HG02852 (cell line): ENCODE data around the gene RTBDN.
"Not testable (repeated sequence)": the region's sequence is repeated elsewhere in the genome, so short reads cannot be mapped to it uniquely, and the experiment has no call there.

Experiments
- ATAC-seq: cut with Tn5 transposase; IDR thresholded peaks from one replicate; pipeline ENCODE4 v1.9.1; 2021; ENCODE audit warnings: mild to moderate bottlenecking, moderate library complexity; ENCODE audit not compliant: unreplicated experiment

RTBDN gene

DNA sequence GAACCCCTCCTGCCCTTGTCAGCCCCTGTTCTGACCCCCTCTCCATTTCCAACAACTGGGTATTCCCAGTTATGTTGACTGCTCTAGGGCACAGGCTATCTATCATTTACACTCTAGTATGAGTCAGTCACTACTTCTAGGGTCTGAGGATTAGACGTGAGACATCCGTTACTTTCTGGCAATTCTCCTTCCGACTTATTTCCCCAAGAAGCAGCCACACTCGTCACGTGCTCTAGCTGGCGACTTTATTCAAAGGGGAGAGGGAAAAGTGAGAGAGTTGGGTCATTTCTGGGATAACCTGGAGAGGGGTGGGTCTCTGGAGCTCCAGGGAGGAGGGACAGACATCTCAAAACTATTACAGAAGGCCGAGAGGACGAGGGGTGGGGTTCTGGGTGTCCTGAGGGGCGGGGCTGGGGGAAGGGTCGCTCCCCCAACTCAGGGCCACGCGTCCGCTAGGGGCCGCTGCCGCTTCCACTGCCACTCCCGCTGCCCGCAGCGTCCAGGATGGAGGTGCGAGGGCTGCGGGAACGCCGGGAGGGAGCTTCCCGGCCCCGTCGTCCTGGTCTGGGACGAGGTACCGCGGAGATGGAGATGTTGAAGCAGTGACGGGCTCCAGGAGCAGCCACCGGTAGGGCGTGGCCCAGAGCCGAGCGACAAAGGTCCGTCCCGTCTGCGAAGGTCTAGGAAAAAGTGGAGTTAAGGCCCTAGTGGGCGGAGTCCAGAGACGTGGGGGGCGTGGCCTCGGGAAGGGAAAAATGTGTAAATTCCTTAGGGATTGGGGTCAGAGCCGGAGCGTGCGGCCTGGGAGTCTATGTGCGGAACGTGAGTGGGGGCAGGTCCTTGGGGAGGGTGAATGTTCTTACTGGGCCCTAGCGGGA is 8.9 kb downstream of the RTBDN start:
- no peak for ATAC-seq

DNA sequence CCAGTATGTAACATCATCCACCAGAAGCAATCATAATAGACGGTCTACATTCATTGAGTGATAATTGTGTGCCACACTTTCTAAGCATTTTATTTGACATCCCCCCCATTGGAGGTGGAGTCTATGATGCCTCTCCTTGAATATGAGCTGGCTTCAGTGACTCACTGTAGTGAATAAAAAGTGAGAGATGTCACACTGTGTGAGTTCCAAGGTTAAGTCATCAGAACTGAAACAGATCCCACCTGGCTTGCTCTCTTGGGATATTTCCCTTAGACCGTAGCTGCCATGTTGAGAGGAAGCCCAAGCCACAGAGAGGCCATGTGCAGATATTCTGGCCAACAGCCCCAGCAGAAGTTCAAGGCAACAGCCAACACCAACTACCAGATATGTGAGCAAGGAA is 12.6 kb downstream of the RTBDN start:
- ATAC-seq: no peak

DNA sequence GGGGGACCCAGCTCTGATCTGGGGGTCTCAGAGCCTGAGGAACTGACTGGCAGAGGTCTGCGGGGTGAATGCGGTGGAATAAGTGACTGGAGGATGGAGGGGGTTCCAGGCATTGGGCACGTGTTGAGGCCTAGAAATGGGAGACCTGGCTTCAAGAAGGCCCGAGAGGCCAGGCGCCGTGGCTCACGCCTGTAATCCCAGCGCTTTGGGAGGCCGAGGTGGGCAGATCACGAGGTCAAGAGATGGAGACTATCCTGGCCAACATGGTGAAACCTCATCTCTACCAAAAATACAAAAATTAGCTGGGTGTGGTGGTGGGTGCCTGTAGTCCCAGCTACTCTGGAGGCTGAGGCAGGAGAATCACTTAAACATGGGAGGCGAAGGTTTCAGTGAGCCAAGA is 16.6 kb downstream of the RTBDN start:
- ATAC-seq: not testable (repeated sequence)

DNA sequence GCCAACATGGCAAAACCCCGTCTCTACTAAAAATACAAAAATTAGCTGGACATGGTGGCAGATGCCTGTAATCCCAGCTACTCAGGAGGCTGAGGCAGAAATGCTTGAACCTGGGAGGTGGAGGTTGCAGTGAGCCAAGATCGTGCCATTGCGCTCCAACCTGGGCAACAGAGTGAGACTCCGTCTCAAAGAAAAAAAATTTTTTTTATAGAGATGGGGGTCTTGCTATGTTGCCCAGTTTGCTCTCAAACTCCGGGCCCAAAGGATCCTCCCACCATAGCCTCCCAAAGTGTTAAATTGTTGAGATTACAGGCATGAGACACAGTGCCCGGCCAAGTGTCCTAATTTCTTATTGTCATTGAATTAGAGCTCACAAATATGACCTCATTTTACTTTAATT is 17.2 kb downstream of the RTBDN start:
- ATAC-seq: not testable (repeated sequence)

DNA sequence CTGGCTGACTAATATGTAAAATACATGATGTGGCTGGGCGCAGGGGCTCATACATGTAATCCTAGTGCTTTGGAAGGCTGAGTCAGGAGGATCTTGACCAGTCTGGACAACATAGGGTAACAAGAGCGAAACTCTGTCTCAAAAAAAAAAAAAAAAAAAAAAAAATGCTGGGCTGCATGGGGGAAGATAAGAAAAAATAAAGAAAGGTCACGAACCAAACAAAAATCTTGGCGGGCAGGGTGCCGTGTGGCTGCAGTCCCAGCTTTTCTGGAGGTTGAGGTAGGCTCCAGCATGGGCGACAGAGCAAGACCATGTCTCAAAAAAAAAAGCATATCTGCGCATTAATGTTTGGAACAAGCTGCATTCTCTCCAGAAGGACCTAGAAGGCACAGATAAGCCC is 19.3 kb downstream of the RTBDN start:
- ATAC-seq: no peak

DNA sequence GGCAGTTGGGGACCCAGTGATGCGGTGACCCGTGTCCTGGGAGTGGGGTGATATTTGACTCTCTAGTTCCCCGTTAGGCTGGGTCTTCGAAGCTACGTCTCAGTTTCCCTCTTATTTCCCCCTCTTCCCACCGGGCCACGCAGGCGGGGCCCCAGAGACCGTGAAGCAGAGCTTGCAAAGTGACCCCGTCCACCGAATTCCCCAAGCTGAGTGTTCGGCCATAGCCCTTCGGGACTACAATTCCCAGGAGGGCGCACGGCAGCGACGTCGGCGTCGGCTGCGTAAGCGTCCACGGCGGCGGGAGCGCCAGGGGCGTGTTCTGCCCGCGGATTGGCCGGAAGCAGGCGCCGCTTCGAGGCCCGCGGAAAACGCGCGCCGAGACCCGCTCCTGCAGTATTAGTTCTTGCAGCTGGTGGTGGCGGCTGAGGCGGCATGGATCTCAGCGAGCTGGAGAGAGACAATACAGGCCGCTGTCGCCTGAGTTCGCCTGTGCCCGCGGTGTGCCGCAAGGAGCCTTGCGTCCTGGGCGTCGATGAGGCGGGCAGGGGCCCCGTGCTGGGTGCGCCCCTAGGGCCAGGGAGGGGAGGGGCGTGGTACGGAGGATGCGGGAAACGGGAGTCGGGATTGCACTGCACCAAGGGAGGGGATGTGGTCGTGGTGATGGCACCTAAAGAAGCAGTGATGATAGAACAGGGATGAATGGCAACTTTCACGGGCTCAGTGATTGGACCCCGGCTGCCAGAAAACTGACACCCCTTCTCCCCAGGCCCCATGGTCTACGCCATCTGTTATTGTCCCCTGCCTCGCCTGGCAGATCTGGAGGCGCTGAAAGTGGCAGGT is 27.9 kb downstream of the RTBDN start, which contains the start of gene RNASEH2A:
TSS of gene RNASEH2A (plus strand) at position 343 of the 840 bp plus-strand sequence. CDS start at position 433, 90 bp downstream.
- ATAC-seq: peak; percentile 80

DNA sequence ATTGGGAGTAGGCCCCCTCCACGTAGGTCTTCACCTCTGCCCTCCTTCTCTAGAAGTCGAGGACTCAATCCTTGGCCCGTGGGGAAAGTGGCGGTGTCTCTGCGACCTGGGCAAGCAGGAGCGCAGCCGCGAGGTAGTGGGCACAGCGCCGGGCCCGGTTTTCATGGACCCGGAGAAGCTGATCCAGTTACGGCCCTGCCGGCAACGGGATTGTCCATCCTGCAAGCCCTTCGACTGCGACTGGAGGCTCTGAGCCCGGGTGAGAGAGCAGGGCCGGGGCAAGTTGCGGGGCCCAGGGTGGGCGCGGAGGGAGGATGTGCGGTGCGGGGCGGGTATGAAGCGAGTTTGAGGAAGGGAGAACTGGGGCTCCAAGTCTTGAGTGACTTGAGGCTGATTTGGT is 30.3 kb downstream of the RTBDN start:
- ATAC-seq: no peak

DNA sequence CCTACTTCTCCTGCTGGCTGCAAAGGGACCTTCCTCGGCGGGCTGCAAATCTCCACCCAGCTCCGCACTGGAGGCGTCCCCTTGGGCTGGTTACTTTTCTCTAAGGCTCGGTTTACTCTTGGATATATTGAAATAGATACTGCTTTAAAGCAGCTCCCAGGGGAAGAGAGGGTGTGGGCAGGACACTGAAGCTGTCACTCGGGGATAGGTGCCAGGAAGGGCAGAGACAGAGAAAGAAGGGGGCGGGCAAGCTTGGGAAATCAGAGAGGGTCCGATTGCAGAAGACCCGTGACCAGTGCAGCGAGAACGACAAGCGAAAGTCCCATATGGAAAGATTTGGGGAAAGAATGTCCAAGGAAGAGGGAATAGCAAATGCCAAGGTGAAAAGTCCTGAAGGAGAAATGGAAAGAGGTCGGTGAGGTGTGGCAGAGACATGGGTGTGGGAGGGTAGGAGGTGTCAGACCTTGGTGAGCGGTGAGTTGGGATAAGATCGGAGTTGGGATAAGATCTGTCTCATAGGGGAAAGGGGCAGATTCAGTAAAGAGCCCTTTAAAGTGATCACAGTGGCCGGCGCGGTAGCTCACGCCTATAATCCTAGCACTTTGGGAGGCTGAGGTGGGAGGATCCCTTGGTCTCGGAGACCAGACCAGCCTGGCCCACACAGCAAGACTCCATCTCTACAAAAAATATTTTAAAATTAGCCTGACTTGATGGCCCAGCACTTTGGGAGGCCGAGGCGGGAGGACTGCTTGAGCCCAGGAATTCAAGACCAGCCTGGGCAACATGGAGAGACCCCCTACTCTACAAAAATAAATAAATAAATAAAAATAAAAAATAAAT is 31.9 kb downstream of the RTBDN start:
- ATAC-seq: no peak

DNA sequence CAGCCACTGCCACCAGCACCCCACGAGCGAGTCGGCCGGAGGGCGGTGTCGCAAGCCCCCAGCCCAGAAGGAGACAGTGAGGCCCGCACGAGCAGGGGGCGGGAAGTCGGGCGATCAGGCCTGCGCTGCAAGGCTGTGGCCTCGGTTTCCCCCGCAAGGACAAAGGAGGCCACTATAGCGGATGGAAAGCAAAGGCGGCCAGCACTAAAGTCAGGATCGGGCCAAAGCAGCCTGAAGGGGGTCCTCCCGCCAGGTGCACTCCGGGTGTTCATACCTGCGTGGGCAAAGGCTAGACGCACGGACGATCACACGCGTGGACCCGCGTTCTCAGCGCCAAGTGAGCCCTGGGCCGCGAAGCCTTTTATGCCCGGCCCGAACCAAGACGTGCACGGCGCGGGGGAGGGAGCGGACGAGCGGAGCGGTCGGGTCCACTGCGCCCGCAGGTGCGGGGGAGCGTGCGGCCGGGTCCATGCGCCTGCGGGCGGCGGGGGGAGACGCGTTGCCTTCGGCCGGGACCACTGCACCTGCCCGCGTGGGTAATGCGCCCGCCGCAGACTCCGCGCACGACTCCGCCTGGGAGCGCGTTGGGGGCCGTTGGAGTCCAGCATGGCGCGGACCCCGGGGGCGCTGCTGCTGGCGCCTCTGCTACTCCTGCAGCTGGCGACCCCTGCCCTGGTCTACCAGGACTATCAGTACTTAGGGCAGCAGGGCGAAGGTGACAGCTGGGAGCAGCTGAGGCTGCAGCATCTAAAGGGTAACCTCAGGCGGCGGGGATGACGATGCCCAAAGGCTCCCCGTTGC is 32.7 kb downstream of the RTBDN start, which contains the start of the genes PRDX2 and THSD8:
TSS of gene PRDX2 (minus strand) at position 335 of the 801 bp plus-strand sequence. CDS start 539 bp downstream, outside the sequence.
TSS of gene THSD8 (plus strand) at position 604 of the 801 bp plus-strand sequence. CDS start at position 607, 3 bp downstream.
- ATAC-seq: no peak

DNA sequence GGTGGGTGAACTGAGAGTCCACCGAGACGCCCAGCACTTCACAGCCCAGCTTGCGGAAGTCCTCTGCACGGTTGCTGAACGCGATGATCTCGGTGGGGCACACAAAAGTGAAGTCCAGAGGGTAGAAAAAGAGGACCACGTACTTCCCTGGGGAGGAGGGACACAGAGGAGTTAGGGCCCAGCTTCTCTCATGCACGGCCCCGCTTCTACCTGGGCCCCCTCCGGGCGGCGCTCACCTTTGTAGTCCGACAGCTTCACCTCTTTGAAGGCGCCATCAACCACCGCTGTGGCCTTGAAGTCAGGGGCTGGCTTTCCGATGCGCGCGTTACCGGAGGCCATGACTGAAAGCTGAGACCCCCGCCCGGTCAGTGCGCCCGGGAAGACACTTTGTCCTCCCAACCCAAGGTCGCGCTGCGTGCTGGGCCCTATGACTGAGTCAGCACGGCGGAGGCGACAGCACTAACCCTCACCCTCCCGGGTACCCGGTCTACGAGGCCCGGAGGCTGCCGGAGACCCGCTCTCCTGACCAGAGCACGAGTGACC is 33.4 kb downstream of the RTBDN start:
- ATAC-seq: no peak

DNA sequence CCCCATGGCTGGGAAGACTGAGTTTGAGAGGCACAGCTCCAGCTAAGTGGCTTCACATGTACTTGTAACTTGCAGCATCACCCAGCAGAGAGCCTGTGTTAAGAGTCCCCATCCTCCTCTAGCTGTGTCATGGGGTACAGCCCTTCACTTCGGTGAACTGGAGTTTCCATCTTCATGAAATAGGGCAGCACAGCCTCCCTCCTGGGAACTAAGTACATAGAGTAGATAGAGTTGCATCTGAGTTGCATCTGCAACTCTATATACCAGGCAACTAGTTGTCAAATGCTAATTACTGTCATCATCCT is 34.0 kb downstream of the RTBDN start:
- no peak for ATAC-seq

DNA sequence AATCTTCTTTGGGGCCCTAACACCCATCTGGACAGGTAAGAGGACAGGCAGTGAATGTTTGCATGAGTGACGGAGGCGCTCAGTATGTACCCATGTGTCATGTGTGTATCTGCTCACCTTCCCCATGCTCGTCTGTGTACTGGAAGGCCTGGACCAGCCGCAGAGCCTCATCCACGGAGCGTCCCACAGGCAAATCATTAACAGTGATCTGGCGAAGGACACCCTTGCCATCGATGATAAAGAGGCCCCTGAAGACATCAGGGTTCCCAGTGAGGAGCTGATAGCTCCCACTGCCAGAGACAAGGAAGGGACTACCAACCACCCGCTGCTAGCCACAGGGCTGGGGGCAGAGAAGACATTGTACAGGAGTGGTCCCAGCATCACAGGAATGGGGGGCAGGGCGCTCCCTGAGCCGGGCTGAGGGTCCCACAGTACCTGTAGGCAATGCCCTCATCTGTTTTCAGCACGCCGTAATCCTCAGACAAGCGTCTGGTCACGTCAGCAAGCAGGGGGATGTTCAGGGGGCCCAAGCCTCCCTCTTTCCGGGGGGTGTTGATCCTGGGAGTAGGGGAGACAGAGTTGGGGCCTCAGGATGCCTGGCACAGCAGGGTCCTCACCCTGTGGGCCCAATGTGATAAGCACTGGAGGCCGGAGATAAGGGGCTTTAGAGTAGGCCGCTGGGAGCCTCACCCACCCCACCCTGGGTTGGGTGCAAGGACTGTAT is 34.5 kb downstream of the RTBDN start:
- ATAC-seq: no peak

DNA sequence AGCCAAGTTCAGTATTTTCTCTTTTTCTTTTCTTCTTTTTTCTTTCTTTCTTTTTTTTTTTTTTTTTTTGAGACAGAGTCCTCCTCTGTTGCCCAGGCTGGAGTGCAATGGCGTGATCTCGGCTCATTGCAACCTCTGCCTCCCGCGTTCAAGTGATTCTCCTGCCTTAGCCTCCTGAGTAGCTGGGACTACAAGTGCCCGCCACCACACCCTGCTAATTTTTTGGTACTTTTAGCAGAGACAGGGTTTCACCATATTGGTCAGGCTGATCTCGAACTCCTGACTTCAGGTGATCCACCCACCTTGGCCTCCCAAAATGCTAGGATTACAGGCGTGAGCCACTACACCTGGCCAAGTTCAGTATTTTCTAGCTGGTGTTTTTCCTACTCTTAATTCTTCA is 36.8 kb downstream of the RTBDN start:
- ATAC-seq: not testable (repeated sequence)

DNA sequence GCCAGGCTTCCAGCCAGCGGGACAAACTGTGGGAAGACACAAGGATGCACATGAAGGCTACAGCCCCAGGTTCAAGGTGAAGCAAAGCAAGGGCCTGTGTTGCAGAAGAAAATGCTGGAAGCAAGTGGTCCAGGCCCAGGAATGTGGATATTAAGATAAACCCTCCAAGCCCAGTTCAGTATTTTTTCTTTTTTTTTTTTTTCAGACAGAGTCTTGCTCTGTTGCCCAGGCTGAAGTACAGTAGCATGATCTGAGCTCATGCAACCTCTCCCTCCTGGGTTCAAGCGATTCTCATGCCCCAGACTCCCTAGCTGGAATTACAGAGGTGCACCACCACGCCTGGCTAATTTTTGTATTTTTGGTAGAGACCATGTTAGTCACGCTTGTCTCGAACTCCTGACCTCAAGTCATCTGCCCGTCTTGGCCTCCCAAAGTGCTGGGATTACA is 37.2 kb downstream of the RTBDN start:
- ATAC-seq: no peak

DNA sequence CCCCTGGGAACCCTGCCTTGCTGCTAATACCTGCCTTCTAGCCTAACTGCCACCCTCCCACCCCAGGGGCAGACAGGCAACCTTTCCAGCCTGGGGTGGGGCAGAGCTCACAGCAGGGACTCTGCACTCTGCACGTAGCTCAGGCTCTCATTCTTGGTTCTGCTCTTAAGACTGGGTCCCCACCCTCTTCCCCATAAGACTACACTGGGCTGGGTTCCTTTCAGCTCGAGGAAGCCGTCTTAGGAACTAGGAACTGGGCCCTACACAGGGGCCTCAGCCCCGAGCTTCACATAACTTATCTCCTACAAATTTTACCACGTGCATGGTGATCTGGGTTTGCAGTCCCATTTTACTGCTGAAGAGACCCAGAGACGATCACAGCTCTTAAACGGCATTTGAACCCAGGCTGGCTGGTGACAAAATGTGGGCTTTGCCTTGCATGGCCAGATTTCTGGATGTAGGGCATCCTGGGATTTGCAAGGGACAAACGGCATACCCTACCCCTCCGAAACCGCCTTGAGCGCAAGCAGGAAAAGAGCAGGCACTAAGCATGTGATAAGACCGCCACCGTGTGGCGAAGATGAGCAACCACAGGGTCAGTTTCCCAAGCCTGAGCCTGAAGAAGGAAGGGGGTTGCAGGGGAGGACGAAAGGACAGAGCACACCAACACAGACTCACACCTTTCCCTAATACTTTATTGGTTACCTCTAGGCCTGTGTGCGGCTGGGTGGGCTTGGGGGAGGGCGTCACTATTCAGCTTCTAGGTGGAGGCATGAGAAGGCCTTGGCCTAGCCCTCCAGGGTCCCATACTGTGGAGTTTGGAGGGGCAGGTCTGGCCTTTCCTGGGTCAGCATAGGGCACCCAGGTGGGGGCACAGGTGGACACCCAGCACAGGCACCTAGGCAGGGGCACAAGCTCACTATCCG is 38.0 kb downstream of the RTBDN start:
- no peak for ATAC-seq

DNA sequence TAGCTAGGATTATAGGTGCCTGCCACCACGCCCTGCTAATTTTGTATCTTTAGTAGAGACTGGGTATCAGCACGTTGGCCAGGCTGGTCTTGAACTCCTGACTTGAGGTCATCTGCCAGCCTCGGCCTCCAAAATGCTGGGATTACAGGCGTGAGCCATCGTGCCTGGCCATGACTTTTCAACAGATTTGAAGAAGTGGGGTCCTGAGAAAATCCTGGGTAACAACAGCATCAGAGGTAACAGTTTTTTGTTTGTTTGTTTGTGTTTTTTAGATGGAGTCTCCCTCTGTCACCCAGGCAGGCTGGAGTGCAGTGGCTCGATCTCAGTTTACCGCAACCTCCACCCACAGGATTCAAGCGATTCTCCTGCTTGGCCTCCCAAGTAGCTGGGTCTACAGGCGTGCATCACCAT is 39.4 kb downstream of the RTBDN start:
- ATAC-seq: no peak

DNA sequence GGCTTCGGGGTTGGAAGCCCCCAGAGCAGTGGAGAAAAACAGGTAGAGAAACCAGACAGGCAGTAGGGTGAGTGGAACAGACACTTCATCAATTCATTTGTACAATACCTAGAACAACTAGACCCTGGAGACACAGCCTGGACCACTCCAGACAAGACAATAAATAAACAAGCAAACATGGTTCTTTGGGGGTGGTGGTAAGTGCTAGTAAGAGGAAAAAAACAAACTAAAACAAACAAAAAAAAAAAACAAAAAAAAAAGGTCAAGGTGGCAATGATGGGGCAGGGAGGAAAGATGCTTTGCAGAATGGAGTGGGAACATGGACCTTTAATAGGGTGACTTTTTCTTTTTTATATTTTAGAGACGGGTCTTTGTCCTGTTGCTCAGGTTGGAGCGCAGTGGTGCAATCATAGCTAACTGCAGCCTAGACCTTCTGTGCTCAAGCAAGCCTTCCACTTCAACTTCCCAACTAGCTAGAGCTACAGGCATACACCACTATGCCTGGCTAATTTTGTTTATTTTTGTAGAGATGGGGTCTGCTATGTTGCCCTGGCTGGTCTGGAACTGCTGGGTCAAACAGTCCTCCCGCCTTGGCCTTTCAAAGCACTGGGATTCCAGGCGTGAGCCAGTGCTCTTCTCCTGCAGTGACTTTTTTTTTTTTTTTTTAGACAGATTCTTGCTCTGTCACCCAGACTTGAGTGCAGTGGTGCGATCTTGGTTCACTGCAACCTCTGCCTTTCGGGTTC is 40.0 kb downstream of the RTBDN start:
- no peak for ATAC-seq
